Stomach (tissue), 9 donors: Measurements from ENCODE around the gene BCAP31. TPM values are rescaled to one million over a fixed set of nuclear protein-coding genes. Genes with fewer than 3 reads are reported as not detected.

Experiments used
- DNase-seq, 2 donors: peaks; one replicate each; pipeline versions ENCODE4 v3.0.0 to v3.0.0-alpha.2; 2013 to 2019
- H3K27ac ChIP-seq, 5 donors: fragments of 200-600 bp in 4 of 5; sonication (generic) in 4 of 5; one replicate each; pipeline ENCODE4 v1.5.1; 2013 to 2019; ENCODE audit warnings: mild to moderate bottlenecking in 1 of 5, moderate library complexity in 1 of 5
- H3K27me3 ChIP-seq, 3 donors: fragments of 200-600 bp; sonication (generic); one replicate each; pipeline ENCODE4 v1.5.1; 2017 to 2019; ENCODE audit warnings: mixed run types in 1 of 3
- H3K36me3 ChIP-seq, 4 donors: fragments of 200-600 bp; sonication (generic); 1 replicate in 3 of 4; 2 replicates in 1 of 4; pipeline ENCODE4 v1.5.1; 2016 to 2019
- H3K4me1 ChIP-seq, 4 donors: fragments of 200-600 bp; sonication (generic); one replicate each; pipeline ENCODE4 v1.5.1; 2016 to 2019
- H3K4me3 ChIP-seq, 4 donors: fragments of 200-600 bp; sonication (generic) in 3 of 4; one replicate each; pipeline ENCODE4 v1.5.1; 2016 to 2019; ENCODE audit warnings: mild to moderate bottlenecking in 1 of 4
- H3K9me3 ChIP-seq, 4 donors: fragments of 200-600 bp; sonication (generic); one replicate each; pipeline ENCODE4 v1.5.1; 2016 to 2019
- EP300 ChIP-seq: sonication (generic); formaldehyde crosslinking; IDR thresholded peaks from one replicate; pipeline ENCODE4 v1.6.1; 2017; ENCODE audit warnings: antibody characterized with exemption
- POLR2A ChIP-seq, 4 donors: fragments of 450-650 bp; IDR thresholded peaks; one replicate each; pipeline ENCODE4 v1.6.1; 2016; ENCODE audit warnings: antibody characterized with exemption in 4 of 4, control low read depth in 2 of 4, mild to moderate bottlenecking in 1 of 4, moderate library complexity in 1 of 4
- POLR2AphosphoS5 ChIP-seq, 3 donors: sonication (generic); formaldehyde crosslinking; IDR thresholded peaks; one replicate each; pipeline ENCODE4 v1.6.1; 2016; ENCODE audit warnings: antibody characterized with exemption in 3 of 3
- WGBS, 5 donors: extraction: QIAGEN DNeasy Blood & Tissue Kit in 3 of 5; methylation state at CpG; one replicate each; pipeline versions ENCODE4 v1.1.5 to v1.1.7; 2013 to 2018; 5-methylcytosine and 5-hydroxymethylcytosine counted together
- intact Hi-C: fragments of 100-400 bp; cut with DNase I; formaldehyde crosslinking; loops from one replicate; pipeline ENCODE4 v1.15.1; 2023; ENCODE audit warnings: low total_unique reads
- polyA plus RNA-seq, 3 donors: library from polyadenylated mRNA; stranded (reverse); fragments of 200-250 nt; gene quantifications; one replicate each; pipeline ENCODE4 v1.2.3, GENCODE V29; 2013
- total RNA-seq, 5 donors: library from RNA; depleted of rRNA; stranded (reverse); fragments of >200 nt; gene quantifications; one replicate each; pipeline versions ENCODE4 v1.1.0 to v1.2.3, GENCODE V29; 2014 to 2016
- TF ChIP-seq, protein P1 (sequence below), 7 experiments: fragments of 450-650 bp in 4 of 7; fragments of 200-600 bp in 3 of 7; sonication (generic) in 3 of 7; IDR thresholded peaks; one replicate each; pipeline ENCODE4 v1.5.1; 2016 to 2019; ENCODE audit warnings: antibody characterized with exemption in 7 of 7, control low read depth in 2 of 7, mild to moderate bottlenecking in 1 of 7
- donor health status: healthy with polysubstance abuse.
- donor health status: Bipolar disorder and iron deficiency.
- donor health status: healthy.

The BCAP31 gene
- total and polyA plus RNA-seq, 8 donors, result 0.58 to 156 (median 82.0) TPM

DNA sequence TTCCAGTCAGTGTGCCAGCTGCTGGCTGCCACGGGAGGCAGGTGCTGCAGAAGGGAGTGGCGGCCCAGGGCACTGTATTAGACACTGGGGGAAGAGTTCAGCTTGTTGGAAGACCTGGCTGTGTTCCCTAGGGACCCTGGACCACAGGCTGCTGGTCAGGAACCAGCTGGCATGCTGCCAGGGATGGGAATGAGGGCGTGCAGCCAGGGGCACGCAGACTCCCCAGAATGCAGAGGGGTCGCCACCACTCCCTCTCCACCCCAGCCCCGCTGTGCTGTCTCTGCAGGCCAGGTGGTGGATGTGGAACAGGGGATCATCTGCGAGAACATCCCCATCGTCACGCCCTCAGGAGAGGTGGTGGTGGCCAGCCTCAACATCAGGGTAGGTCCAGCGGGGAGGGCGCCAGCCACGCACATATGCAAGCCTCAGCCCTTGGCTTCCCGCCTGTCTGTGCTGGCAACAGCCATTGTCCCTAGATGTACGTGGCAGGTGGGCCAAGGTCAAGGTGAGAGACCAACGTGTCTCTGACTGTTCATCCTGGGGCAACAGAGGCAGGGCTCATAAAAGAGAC is 12.8 kb upstream of the BCAP31 start:
- H3K27me3 ChIP-seq, result no peaks in the 10 kb centered on the region
- no peaks in the 10 kb centered on the region for H3K4me1 ChIP-seq
- WGBS, 5 donors, result 68 to 92% (median 81%) methylated on average over 7 to 15 of the region's 15 CpGs
- TF ChIP-seq, protein P1, sequence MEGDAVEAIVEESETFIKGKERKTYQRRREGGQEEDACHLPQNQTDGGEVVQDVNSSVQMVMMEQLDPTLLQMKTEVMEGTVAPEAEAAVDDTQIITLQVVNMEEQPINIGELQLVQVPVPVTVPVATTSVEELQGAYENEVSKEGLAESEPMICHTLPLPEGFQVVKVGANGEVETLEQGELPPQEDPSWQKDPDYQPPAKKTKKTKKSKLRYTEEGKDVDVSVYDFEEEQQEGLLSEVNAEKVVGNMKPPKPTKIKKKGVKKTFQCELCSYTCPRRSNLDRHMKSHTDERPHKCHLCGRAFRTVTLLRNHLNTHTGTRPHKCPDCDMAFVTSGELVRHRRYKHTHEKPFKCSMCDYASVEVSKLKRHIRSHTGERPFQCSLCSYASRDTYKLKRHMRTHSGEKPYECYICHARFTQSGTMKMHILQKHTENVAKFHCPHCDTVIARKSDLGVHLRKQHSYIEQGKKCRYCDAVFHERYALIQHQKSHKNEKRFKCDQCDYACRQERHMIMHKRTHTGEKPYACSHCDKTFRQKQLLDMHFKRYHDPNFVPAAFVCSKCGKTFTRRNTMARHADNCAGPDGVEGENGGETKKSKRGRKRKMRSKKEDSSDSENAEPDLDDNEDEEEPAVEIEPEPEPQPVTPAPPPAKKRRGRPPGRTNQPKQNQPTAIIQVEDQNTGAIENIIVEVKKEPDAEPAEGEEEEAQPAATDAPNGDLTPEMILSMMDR (IDR thresholded peaks at IDR 0.05), result no peak
- no peak for TF ChIP-seq POLR2A (IDR thresholded peaks at IDR 0.05)
- no peak for TF ChIP-seq POLR2AphosphoS5 (IDR thresholded peaks at IDR 0.05)
- TF ChIP-seq EP300, result no peak
- H3K27ac ChIP-seq, result no peak overlapping the region
- no peak overlapping the region for H3K4me3 ChIP-seq
- intact Hi-C loops, result no loop called here
- peaks cover 0 to 14% (median 4%) of the 10 kb centered on the region in 4 donors for H3K9me3 ChIP-seq
- DNase-seq, result no peak
- peaks cover 0 to 53% (median 33%) of the 10 kb centered on the region in 4 donors for H3K36me3 ChIP-seq

DNA sequence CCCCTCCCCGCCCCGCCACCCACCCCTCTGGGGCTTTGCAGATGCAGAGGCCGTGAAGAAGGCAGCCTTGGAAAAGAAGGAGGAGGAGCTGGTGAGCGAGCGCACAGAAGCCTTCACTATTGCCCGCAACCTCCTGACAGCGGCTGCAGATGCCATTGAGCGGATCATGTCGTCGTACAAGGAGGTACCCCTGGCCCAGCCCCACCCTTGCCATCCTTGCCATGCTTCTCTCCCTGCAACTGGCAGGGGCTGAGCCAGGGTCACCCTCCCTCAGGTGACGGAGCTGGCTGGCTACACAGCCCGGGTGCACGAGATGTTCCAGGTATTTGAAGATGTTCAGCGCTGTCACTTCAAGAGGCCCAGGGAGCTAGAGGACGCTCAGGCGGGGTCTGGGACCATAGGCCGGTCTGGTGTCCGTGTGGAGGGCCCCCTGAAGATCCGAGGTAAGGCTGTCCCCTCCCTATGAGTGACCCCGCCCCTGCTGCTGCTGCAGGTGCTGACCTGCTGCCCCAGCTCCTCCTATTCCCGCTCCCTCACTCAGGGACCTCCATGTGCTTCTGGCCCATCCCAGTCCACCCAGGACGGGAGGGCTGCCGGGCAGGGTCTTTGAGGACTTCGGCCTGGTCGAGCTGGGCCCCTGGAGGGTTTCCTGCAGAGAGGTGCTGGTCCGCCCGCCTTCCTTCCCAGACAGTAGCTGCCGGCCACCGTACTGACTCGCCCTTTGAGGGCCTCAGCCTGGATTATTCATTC is 12.1 kb upstream of the BCAP31 start:
- no peak overlapping the region for H3K27ac ChIP-seq
- no peak for DNase-seq
- 83 to 94% (median 90%) methylated on average over 8 to 30 of the region's 30 CpGs for WGBS, 5 donors

DNA sequence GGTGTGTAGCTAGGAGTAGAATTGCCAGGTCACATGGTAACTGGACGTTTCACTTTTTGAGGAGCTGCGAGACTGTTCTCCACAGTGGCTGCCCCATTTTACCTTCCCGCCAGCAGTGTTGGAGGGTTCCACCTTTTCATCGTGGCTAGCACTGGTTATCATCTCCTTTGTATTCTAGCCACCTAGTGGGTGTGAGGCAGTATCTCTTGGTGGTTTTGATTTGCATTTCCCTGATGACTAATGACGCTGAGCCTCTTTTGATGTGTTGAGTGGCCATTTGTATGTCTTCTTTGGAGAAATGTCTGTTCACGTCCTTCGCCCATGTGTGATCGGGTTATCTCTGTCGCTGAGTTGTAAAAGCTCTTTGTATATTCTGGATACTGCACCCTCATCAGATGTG is 11.1 kb upstream of the BCAP31 start:
- Histone ChIP-seq H3K9me3 (peaks cover 0 to 25% (median 6%) of the 10 kb centered on the region in 4 donors), H3K4me3 (no peak overlapping the region), H3K27me3 (no peaks in the 10 kb centered on the region), H3K27ac (no peak overlapping the region), H3K4me1 (no peaks in the 10 kb centered on the region), H3K36me3 (peaks cover 0 to 49% (median 30%) of the 10 kb centered on the region in 4 donors)
- WGBS, 5 donors, result 74 to 80% (median 79%) methylated on average over 9 of the region's 9 CpGs
- TF ChIP-seq POLR2AphosphoS5 (IDR thresholded peaks at IDR 0.05) (no peak), POLR2A (IDR thresholded peaks at IDR 0.05) (no peak), EP300 (no peak)
- TF ChIP-seq, protein P1 (IDR thresholded peaks at IDR 0.05), result no peak
- intact Hi-C loops, result no loop called here
- no peak for DNase-seq

More for the DNA sequence above, 12.1 kb upstream of the BCAP31 start:
- H3K27me3 ChIP-seq, result no peaks in the 10 kb centered on the region
- H3K9me3 ChIP-seq, result peaks cover 0 to 21% (median 6%) of the 10 kb centered on the region in 4 donors
- no peak overlapping the region for H3K4me3 ChIP-seq
- intact Hi-C loops, result no loop called here
- H3K36me3 ChIP-seq, result peaks cover 0 to 55% (median 35%) of the 10 kb centered on the region in 4 donors
- TF ChIP-seq EP300, result no peak
- TF ChIP-seq, protein P1 (IDR thresholded peaks at IDR 0.05), result no peak
- TF ChIP-seq POLR2AphosphoS5 (IDR thresholded peaks at IDR 0.05), result no peak
- TF ChIP-seq POLR2A (IDR thresholded peaks at IDR 0.05), result no peak
- no peaks in the 10 kb centered on the region for H3K4me1 ChIP-seq

DNA sequence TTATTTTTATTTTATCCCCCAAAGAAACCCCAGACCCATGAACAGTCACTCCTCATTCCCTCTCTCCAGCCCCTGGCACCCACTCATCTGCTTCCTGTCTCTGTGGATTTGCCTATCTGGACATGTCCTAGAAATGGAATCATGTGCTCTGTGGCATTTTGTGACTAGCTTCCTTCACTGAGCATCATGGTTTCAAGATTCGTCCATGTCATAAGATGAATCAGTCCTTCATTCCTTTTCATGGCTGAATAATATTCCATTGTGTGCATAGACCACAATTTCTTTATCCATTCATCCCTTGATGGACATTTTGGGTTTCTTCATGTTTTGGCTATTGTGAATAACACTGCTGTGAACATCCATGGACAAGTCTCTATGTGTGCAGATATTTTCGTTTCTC is 10.7 kb upstream of the BCAP31 start:
- 68 to 93% (median 91%) methylated on average over 2 of the region's 2 CpGs for WGBS, 5 donors
- DNase-seq, result no peak
- Histone ChIP-seq H3K27ac (no peak overlapping the region), H3K4me1 (no peaks in the 10 kb centered on the region), H3K4me3 (no peak overlapping the region), H3K27me3 (no peaks in the 10 kb centered on the region), H3K9me3 (peaks cover 0 to 29% (median 6%) of the 10 kb centered on the region in 4 donors), H3K36me3 (peaks cover 0 to 50% (median 26%) of the 10 kb centered on the region in 4 donors)
- TF ChIP-seq POLR2A (IDR thresholded peaks at IDR 0.05) (no peak), EP300 (no peak), POLR2AphosphoS5 (IDR thresholded peaks at IDR 0.05) (no peak)
- TF ChIP-seq, protein P1 (IDR thresholded peaks at IDR 0.05), result no peak
- intact Hi-C loops, result no loop called here
